Caki2 (cell line): ENCODE measurements around the gene HSD17B1. TPM values are rescaled to one million over a fixed set of nuclear protein-coding genes. Genes with fewer than 3 reads are reported as not detected.
"Not testable (repeated sequence)": the region's sequence is repeated elsewhere in the genome, so short reads cannot be mapped to it uniquely, and the experiment has no call there.

Experiments
- DNase-seq: peaks from one replicate; pipeline ENCODE4 v3.0.0-alpha.2; 2015; ENCODE audit warnings: low read depth
- in situ Hi-C: cut with HindIII; loops from 2 replicates; pipeline ENCODE4 v1.10.0; 2016; ENCODE audit warnings: low sequenced_read_pairs, low pct_unique_long_range_greater_than_20kb, mixed read lengths
- total RNA-seq: library from RNA; depleted of rRNA; stranded (reverse); fragments of >200 nt; shearing (Covaris generic); gene quantifications from 2 replicates; pipeline ENCODE4 v1.2.3, GENCODE V29; 2014; ENCODE audit warnings: low replicate concordance

The HSD17B1 gene
- total RNA-seq, 1 experiment from 2014 or later: not detected

DNA sequence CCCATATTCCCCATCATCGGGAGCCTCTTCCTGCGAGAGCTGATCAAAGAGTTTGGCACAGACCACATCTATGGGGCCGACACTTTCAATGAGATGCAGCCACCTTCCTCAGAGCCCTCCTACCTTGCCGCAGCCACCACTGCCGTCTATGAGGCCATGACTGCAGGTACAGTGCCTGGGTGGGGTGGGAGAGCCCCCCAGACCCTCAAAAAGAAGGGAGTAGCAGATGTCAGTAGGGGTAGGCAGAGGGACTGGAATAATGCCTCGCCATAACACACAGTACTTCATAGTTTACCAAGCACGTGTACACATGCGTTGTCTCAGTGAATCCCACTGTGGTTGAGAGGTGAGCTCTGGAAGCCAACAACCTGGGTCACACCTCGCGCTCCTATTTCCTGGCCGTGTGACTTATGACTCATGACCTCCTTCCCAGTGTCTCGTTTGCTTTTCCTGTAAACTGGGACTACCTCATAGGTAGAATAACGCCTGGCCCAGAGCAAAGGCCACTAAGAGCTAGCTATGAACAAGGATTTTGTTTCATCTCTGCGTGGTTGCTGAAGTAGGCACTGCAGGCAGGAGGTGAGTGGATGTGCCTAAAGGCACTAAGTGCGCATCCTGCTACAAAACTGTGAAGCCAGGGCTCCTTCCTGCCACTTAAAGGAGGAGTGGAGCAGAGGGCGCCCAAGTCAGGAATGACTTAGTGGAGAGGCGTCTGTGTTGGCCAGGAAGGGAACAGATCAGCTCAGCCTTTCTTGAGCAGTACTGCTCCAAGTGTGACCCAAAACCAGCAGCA lies 11.5 kb upstream of the HSD17B1 start:
- peak; percentile 43 for DNase-seq
- in situ Hi-C loops: no loop called here

DNA sequence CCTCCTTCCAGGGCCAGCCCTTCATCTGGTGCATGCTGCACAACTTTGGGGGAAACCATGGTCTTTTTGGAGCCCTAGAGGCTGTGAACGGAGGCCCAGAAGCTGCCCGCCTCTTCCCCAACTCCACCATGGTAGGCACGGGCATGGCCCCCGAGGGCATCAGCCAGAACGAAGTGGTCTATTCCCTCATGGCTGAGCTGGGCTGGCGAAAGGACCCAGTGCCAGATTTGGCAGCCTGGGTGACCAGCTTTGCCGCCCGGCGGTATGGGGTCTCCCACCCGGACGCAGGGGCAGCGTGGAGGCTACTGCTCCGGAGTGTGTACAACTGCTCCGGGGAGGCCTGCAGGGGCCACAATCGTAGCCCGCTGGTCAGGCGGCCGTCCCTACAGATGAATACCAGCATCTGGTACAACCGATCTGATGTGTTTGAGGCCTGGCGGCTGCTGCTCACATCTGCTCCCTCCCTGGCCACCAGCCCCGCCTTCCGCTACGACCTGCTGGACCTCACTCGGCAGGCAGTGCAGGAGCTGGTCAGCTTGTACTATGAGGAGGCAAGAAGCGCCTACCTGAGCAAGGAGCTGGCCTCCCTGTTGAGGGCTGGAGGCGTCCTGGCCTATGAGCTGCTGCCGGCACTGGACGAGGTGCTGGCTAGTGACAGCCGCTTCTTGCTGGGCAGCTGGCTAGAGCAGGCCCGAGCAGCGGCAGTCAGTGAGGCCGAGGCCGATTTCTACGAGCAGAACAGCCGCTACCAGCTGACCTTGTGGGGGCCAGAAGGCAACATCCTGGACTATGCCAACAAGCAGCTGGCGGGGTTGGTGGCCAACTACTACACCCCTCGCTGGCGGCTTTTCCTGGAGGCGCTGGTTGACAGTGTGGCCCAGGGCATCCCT lies 9.3 kb upstream of the HSD17B1 start:
- no peak for DNase-seq

DNA sequence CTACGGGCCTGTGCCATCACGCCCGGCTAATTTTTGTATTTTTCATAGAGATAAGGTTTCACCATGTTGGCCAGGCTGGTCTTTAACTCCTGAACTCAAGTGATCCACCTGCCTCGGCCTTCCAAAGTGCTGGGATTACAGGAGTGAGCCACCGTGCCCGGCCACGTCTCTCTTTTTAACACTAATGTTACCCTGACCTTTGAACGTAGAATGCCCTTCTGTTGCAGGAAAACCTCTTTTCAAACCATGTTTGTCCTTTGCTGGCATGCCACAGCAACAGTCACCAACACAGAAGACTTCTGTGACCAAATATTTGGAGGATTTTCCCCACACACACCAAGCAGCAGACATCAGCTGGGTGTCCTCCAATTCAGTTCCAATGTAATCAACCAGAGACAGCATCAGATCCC lies 7.8 kb upstream of the HSD17B1 start:
- DNase-seq: no peak
- in situ Hi-C loops: no loop called here

More for the DNA sequence above, 9.3 kb upstream of the HSD17B1 start:
- in situ Hi-C loops: no loop called here

DNA sequence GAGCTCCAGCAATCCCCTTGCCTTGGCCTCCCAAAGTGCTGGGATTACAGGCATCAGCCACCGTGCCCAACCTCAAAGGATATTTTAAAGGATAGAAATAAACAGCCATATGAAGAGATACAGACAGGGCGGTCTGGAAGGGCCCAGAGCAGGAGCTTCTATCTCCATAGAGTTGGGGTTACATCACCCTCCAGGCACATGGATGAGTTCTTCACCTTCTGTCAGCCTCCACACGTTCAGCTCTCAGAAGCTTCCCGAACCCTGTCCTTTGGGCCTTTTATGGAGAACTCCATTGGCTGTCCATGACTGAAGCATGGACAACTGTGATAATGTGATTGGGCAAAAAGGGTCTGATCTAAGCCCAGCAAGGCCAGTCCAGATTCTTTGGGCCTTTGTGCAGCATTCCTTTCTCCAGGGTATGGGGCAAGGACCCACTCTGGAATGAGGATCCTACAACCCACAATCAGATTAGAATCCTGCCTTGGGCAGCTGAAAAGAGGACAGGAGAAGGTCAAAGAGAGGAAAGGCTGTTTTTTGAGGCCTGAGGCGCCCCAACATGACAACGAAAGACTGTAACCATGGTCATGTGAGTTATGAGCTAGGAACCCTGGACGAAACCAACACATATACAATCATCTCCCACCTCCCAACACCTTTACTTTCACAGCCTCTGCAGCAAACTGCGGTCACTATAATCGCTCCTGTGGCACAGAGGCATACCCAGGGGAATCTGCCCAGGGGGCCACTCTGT lies 6.8 kb upstream of the HSD17B1 start:
- in situ Hi-C loops, DNase-seq: not testable (repeated sequence)

DNA sequence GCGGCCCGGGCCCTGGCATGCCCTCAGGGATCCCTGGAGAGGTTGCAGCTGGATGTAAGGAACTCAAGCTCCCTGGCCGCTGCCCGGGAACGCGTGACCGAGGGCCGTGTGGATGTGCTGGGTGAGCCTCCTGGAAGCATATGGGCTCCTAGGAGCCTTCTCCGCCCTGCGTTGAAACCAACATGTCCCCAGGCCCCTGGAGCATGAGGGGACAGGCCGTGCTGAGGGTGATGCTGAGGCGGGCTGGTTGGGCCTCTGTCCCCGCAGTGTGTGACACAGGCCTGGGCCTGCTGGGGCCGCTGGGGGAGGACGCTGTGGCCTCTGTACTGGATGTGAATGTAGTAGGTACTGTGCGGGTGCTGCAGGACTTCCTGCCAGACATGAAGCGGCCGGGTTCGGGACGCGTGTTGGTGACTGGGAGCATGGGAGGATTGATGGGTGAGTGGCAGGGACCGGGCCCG lies 5.7 kb upstream of the HSD17B1 start:
- in situ Hi-C loops: no loop called here
- no peak for DNase-seq

DNA sequence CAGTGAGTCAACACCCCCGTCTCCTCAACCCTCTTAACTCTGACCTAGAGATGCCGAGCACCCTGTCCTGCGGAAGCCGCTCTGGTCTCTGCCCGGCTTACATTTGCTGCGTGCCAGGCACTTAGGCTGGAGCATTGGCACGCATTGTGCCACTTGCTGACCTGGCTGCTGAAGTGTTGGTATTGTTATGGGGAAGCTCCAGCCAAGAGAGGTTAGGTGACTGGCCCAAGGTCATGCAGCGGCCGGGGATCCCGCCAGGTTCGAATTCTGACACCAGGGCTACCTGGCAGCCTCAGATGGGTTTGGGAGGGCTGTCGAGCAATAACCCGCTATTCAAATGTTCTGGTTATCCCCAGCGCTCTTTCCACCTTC lies 5.0 kb upstream of the HSD17B1 start:
- DNase-seq: no peak
- in situ Hi-C loops: no loop called here

DNA sequence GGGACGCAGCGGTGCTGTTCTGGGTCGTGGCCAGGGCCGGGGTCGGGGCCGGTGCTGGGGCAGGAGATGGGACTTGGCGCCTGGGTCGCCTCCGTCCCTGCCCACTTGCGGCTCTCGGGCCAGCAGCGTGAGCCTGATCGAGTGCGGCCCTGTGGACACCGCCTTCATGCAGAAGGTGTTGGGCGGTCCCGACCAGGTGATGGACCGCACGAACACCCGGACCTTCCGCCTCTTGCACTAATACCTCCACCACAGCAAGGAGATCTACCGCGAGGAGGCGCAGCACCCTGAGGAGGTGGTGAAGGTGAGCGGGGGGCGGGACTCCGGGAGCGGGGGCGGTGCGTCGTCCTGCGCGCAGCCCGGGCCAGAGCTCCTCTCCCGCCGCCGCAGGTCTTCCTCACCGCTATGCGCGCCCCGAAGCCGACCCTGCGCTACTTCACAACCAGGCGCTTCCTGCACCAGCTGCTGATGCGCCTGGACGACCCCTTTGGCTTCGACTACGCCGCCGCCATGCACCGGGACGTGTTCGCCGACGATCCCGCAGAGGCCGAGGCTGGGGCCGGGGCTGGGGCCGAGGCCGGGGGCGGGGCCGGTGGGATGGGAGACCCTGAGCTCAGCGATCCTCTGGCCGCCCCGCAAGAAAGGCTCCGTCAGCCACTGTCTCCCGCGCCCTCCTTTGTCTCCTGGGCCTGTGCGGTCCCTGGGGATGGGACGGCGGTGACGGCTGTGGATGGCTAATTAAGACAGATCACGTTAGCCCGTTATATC lies 4.5 kb upstream of the HSD17B1 start:
- in situ Hi-C loops: no loop called here
- DNase-seq: peak; percentile 73

DNA sequence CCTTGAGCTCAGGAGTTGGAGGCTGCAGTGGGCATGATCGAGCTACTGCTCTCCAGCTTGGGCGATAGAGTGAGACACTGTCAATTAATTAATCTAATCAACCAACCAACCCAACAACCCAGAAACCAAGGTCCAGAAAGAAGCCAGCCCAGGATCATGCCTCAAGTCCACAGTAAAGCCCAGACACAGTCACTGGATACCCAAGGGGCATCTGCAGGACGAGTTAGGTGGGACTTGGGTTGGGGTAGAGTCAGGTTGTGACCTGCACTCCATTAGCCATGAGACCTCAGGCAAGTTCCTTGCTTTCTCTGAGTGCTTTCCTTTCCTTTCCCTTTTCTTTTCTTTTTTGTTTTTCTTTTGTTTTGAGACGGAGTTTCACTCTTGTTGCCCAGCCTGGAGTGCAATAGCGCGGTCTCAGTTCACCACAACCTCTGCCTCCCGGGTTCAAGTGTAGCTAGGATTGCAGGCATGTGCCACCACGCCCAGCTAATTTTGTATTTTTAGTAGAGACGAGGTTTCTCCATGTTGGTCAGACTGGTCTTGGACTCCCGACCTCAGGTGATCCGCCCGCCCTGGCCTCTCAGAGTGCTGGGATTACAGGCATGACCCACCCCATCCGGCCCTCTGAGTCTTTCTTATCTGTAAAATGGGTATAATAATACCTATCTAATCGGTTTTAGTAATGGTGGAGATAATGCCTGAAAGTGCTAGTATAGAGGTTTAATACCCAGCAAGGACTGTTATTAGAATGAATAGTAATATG lies 3.5 kb upstream of the HSD17B1 start:
- in situ Hi-C loops: no loop called here
- DNase-seq: no peak

DNA sequence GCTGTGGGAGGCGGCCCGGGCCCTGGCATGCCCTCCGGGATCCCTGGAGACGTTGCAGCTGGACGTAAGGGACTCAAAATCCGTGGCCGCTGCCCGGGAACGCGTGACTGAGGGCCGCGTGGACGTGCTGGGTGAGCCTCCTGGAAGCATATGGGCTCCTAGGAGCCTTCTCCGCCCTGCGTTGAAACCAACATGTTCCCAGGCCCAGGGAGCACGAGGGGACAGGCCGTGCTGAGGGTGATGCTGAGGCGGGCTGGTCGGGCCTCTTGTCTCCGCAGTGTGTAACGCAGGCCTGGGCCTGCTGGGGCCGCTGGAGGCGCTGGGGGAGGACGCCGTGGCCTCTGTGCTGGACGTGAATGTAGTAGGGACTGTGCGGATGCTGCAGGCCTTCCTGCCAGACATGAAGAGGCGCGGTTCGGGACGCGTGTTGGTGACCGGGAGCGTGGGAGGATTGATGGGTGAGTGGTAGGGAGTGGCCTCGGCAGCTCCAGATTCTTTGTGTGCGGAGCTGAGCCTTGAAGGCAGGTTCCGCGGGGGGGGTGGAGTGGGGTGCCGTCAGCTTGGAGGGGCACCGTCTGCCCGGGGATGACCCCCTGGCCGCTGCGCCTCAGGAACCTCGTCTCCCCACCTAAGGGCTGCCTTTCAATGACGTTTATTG lies 567 bp downstream of the HSD17B1 start:
- in situ Hi-C loops: no loop called here
- no peak for DNase-seq

DNA sequence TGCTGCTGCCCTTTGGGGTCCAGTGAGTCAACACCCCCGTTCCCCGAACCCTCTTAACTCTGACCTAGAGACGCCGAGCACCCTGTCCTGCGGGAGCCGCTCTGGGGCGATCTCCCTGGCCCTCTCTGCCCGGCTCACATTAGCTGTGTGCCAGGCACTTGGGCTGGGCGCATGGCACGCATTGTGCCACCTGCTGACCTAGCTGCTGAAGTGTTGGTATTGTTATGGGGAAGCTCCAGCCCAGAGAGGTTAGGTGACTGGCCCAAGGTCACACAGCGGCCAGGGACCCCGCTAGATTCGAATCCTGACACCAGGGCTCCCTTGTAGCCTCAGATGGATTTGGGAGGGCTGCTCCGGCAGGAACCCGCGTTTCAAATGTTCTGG lies 1.1 kb downstream of the HSD17B1 start:
- DNase-seq: no peak
- in situ Hi-C loops: no loop called here

DNA sequence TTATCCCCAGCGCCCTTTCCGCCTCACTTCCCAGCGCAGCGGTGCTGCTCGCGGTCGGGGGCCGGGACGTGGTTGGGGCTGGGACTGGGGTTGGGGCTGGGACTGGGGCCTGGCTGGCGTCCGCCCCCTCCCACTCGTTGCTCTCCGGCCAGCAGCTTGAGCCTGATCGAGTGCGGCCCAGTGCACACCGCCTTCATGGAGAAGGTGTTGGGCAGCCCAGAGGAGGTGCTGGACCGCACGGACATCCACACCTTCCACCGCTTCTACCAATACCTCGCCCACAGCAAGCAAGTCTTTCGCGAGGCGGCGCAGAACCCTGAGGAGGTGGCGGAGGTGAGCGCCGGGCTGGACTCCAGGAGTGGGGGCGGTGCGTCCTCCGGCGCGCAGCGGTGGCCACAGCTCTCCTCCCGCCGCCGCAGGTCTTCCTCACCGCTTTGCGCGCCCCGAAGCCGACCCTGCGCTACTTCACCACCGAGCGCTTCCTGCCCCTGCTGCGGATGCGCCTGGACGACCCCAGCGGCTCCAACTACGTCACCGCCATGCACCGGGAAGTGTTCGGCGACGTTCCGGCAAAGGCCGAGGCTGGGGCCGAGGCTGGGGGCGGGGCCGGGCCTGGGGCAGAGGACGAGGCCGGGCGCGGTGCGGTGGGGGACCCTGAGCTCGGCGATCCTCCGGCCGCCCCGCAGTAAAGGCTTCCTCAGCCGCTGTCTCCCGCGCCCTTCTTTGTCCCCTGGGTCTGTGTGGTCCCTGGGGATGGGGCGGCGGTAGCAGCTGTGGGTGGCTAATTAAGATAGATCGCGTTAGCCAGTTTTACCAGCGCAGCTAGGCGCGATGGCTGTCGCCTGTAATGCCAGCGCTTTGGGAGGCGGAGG lies 1.8 kb downstream of the HSD17B1 start:
- in situ Hi-C loops: no loop called here
- DNase-seq: peak; percentile 77

DNA sequence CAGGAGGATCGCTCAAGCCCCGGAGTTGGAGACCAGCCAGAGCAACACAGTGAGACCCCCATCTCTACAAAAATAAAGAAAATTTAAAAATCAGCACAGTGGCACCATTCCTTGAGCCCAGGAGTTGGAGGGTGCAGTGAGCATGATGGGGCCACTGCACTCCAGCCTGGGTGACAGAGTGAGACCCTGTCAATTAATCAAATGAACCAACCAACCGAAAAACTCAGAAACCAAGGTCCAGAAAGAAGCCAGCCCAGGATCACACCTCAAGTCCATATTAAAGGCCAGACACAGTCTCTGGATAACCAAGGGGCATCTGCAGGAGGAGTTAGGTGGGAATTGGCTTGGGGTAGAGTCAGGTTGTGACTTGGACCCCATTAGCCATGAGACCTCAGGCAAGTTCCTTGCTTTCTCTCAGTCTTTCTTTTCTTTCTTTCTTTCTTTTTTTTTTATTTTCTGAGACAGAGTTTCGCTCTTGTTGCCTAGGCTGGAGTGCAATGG lies 2.4 kb downstream of the HSD17B1 start:
- in situ Hi-C loops: no loop called here

DNA sequence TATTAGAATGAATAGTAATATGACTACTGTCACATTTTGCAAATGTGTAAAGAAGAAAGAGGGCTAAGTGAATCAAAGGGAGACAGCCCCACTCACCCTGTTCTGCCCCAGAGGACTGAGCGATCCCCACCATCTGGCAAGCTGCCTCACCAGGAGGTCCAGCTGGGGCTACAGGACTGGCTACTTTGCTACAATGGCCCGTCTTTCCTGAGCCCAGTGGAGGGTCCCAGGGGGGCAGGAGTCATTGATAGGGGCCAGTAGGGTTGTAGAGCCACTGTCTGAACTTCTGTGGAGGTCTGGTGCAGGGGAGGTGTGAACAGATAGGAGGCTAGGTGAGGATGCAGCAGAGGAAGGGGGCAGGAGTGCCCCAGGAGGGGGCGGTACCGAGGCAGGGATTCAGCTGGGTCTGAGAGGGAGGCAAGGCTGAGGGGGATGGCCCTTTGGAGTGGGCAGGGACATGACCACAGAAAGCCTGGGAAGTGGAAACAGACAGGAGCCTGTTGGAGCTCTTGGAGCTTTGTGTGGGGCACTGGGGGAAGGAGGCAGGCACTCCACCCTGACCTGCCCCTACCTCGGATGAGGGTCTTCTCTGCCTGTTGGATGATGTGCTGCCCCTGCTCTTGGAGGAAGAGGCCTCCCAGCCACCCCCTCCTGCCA lies 3.4 kb downstream of the HSD17B1 start:
- peak; percentile 39 for DNase-seq

More for the DNA sequence above, 2.4 kb downstream of the HSD17B1 start:
- no peak for DNase-seq

DNA sequence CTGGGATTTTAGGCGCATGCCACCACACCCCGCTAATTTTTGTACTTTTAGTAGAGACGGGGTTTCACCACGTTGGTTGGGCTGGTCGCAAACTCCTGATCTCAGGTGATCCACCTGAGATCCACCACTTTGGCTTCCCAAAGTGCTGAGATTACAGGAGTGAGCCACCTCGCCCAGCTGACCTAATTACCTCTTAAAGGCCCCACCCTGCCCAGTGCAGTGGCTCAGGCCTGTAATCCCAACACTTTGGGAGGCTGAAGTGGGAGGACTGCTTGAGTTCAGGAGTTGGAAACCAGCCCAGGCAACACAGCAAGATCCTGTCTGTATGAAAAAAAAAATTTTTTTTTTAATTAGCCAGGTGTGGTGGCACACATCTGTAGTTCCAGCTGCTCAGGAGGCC lies 6.4 kb downstream of the HSD17B1 start:
- in situ Hi-C loops: no loop called here
- no peak for DNase-seq

More for the DNA sequence above, 3.4 kb downstream of the HSD17B1 start:
- in situ Hi-C loops: not testable (repeated sequence)

DNA sequence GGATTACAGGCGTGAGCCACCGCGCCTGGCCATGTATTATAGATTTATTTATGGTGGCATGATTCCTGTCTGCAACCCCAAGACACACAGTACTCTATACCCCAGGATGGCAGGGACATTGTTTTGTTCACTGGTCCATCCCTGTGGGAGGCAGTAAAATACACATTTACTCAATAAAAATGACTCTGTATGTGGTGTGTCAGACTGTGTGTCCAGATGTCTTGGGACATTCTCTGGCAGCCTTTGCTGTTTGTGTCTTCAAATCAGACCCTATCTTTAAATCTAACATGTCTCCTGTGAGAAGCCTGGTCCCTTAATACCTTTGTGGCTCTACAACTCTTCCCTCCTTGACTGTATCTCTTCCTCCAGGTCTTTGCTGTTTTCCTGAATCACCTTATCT lies 7.5 kb downstream of the HSD17B1 start:
- in situ Hi-C loops: no loop called here

More for the DNA sequence above, 7.5 kb downstream of the HSD17B1 start:
- no peak for DNase-seq
